ENCODE data around the gene CTNNA1. TPM values are rescaled to one million over a fixed set of nuclear protein-coding genes. Genes with fewer than 3 reads are reported as not detected.

Gene CTNNA1
- total and polyA plus RNA-seq, 9 of the 15 experiments (the other 6 are each of a cell fraction or from before 2014, with no cell fraction given) = 29.6 to 117 (median 89.1) TPM

DNA sequence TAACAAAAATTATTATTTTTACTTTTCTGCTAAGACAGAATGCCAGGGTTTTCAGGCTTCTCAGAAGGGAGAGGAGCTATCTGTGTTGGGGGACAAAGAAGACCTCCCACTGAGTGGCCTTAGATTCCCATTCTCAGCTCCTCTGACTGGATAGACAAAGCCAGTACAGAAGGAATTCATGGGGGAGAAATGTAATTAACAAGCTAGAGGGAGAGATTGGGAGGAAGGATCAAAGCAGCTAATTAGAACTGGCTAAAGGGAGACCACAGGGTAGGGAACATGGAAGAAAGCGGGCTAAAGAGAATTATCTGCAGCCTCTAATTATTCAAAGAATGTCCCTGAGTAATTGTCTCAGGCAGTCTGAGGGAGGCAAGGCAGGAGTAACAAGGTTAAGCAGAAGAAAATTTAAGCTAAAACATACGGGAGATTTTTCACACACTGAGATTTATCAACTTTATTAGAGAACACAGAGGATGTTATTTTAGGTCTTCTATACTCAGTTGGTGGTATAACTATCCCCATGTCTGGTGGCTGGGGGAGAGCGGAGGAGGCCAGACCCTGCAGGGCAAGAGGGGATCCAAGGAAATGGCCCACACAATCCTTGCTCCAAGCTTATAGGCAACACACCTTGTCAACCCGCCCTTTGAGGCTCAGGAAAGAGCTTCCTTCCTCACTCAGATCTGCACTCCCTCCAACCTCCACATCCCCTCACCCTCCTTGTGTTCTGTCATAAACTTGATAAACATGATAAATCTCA lies 209.6 kb downstream of the CTNNA1 start:
- no TSS peak for BruUV-seq (replicated peaks)
- FAIRE-seq = peak; percentile 6
- 69% methylated on average over 4 of the region's 4 CpGs for WGBS (ENCODE audit: insufficient coverage, low coverage, missing lambda C conversion rate)
- TF ChIP-seq SREBF1 (IDR thresholded peaks at IDR 0.05; ENCODE audit: borderline replicate concordance, low read depth, low read length) (no peak), POLR2H (tag; IDR thresholded peaks at IDR 0.05; ENCODE audit: low read depth) (no peak), SRF (CRISPR knock-in tag; IDR thresholded peaks at IDR 0.05) (no peak), CBX2 (IDR thresholded peaks at IDR 0.05; ENCODE audit: insufficient read depth, low read length, poor library complexity, severe bottlenecking) (no peak), ZNF239 (CRISPR knock-in tag; IDR thresholded peaks at IDR 0.05) (no peak), ZFP30 (CRISPR knock-in tag; IDR thresholded peaks at IDR 0.05; ENCODE audit: borderline replicate concordance) (no peak), SOX6 (IDR thresholded peaks at IDR 0.05) (no peak), MCM3 (IDR thresholded peaks at IDR 0.05) (no peak), ZNF57 (CRISPR knock-in tag; IDR thresholded peaks at IDR 0.05) (no peak), BRD9 (IDR thresholded peaks at IDR 0.05; ENCODE audit: low read depth, partially characterized antibody) (no peak), TCF3 (CRISPR knock-in tag; IDR thresholded peaks at IDR 0.05) (no peak), U2AF2 (optimal IDR thresholded peaks at IDR 0.05; ENCODE audit: low read depth, low read length) (no peak)
- TF ChIP-seq, protein P1, sequence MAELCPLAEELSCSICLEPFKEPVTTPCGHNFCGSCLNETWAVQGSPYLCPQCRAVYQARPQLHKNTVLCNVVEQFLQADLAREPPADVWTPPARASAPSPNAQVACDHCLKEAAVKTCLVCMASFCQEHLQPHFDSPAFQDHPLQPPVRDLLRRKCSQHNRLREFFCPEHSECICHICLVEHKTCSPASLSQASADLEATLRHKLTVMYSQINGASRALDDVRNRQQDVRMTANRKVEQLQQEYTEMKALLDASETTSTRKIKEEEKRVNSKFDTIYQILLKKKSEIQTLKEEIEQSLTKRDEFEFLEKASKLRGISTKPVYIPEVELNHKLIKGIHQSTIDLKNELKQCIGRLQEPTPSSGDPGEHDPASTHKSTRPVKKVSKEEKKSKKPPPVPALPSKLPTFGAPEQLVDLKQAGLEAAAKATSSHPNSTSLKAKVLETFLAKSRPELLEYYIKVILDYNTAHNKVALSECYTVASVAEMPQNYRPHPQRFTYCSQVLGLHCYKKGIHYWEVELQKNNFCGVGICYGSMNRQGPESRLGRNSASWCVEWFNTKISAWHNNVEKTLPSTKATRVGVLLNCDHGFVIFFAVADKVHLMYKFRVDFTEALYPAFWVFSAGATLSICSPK (IDR thresholded peaks at IDR 0.05; ENCODE audit: borderline replicate concordance) = no peak
- TF ChIP-seq, protein P2, sequence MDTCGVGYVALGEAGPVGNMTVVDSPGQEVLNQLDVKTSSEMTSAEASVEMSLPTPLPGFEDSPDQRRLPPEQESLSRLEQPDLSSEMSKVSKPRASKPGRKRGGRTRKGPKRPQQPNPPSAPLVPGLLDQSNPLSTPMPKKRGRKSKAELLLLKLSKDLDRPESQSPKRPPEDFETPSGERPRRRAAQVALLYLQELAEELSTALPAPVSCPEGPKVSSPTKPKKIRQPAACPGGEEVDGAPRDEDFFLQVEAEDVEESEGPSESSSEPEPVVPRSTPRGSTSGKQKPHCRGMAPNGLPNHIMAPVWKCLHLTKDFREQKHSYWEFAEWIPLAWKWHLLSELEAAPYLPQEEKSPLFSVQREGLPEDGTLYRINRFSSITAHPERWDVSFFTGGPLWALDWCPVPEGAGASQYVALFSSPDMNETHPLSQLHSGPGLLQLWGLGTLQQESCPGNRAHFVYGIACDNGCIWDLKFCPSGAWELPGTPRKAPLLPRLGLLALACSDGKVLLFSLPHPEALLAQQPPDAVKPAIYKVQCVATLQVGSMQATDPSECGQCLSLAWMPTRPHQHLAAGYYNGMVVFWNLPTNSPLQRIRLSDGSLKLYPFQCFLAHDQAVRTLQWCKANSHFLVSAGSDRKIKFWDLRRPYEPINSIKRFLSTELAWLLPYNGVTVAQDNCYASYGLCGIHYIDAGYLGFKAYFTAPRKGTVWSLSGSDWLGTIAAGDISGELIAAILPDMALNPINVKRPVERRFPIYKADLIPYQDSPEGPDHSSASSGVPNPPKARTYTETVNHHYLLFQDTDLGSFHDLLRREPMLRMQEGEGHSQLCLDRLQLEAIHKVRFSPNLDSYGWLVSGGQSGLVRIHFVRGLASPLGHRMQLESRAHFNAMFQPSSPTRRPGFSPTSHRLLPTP (IDR thresholded peaks at IDR 0.05; ENCODE audit: borderline replicate concordance, extremely low read depth, insufficient read length) = no peak

More for the DNA sequence above, 209.6 kb downstream of the CTNNA1 start:
- Histone ChIP-seq H3K4me2 (ENCODE audit: insufficient read depth, low read length) (no peak overlapping the region), H3K9me1 (ENCODE audit: control insufficient read depth, insufficient read depth, low read length) (no peaks in the 10 kb centered on the region), H4K20me1 (replicated peaks; ENCODE audit: control insufficient read depth, insufficient read depth, low read length) (peaks cover 4% of the 10 kb centered on the region; the same call in 1 of the 2 replicates), H3K36me3 (ENCODE audit: control insufficient read depth, insufficient read depth, low read length) (no peaks in the 10 kb centered on the region), H3K27me3 (ENCODE audit: control insufficient read depth in 2 of 2, insufficient read depth in 2 of 2, low read length in 2 of 2) (no peaks in the 10 kb centered on the region), H3K79me2 (ENCODE audit: control insufficient read depth, insufficient read depth, low read length) (no peaks in the 10 kb centered on the region), H2AFZ (ENCODE audit: low read depth, low read length) (no peak overlapping the region), H3K4me1 (replicated peaks in 1 of 2; ENCODE audit: control insufficient read depth in 2 of 2, insufficient read depth in 2 of 2, low read length in 2 of 2) (no peaks in the 10 kb centered on the region), H3K27ac (ENCODE audit: extremely low read depth, low read depth, low read length) (no peak overlapping the region), H3K9ac (ENCODE audit: insufficient read depth in 1 of 2, low read depth in 2 of 2, low read length in 2 of 2) (no peak overlapping the region), H3K4me3 (no peak overlapping the region), H3K9me3 (replicated peaks; ENCODE audit: control insufficient read depth, insufficient read depth, low read depth, low read length) (no peaks in the 10 kb centered on the region)
- ChIA-PET CTCF (ENCODE audit: low intra/inter-chr PET ratio) (interaction anchor here (0.6 kb wide), 1 partner anchor 339 kb away, joined by 3 read pairs; no protein-coding TSS in a partner anchor), POLR2A (interaction anchor here (1.0 to 1.6 kb wide), 3 partner anchors 9 to 13 kb away, joined by 3 to 6 read pairs (median 4); no protein-coding TSS in a partner anchor)
- ATAC-seq = no peak
- no peak for DNase-seq (ENCODE audit: extremely low read depth in 1 of 4, low spot score in 3 of 4)
- intact Hi-C loops (cut with micrococcal nuclease) (no loop called here), in situ Hi-C loops (cut with MboI) (no loop called here)

All from K562 (cell line).